DND-41 (cell line): ENCODE measurements around the gene SEC16A.

ENCODE experiments used
- EZH2 ChIP-seq: IDR thresholded peaks from 3 replicates; pipeline ENCODE4 v1.6.1; 2012; ENCODE audit warnings: borderline replicate concordance, low read depth, mild to moderate bottlenecking, moderate library complexity, low read length, inconsistent platforms; ENCODE audit not compliant: severe bottlenecking
- TF ChIP-seq, protein P1 (sequence below): IDR thresholded peaks from 2 replicates; pipeline ENCODE4 v1.5.1; 2012; ENCODE audit warnings: borderline replicate concordance, low read length, moderate library complexity, mild to moderate bottlenecking; ENCODE audit not compliant: poor library complexity, severe bottlenecking; ENCODE audit errors: extremely low read depth

DNA sequence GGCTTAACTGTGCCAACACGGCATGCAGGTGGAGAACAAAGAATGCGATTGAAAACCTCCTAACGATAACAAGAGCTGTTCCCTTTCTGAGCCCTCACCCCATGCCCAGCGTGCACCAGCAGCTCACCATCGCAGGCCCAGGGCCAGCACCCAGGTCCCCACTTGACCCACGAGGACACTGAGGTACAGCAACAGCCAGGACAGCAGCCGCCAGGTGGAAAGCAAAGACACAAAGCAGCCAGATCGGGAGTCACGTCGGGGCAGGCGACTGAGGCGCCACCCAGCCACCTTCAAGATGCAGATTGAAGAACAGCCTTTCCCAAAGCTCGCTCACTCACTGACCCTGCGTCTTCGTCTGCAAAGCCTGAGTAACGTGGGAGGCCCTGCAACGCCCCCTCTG lies 6.9 kb upstream of the SEC16A start:
- TF ChIP-seq, protein P1, sequence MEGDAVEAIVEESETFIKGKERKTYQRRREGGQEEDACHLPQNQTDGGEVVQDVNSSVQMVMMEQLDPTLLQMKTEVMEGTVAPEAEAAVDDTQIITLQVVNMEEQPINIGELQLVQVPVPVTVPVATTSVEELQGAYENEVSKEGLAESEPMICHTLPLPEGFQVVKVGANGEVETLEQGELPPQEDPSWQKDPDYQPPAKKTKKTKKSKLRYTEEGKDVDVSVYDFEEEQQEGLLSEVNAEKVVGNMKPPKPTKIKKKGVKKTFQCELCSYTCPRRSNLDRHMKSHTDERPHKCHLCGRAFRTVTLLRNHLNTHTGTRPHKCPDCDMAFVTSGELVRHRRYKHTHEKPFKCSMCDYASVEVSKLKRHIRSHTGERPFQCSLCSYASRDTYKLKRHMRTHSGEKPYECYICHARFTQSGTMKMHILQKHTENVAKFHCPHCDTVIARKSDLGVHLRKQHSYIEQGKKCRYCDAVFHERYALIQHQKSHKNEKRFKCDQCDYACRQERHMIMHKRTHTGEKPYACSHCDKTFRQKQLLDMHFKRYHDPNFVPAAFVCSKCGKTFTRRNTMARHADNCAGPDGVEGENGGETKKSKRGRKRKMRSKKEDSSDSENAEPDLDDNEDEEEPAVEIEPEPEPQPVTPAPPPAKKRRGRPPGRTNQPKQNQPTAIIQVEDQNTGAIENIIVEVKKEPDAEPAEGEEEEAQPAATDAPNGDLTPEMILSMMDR = no peak
- TF ChIP-seq EZH2 = no peak
